Measurements from ENCODE around the gene ZNF385A.

ZNF385A gene

GRCh38 chr12:54397157-54397556 is 12.6 kb upstream of the ZNF385A start:
- Histone ChIP-seq H3K4me2 (ENCODE audit: insufficient read depth, low read length) (no peak overlapping the region), H2AFZ (ENCODE audit: low read depth, low read length) (no peak overlapping the region), H3K27me3 (ENCODE audit: insufficient read depth, low read length, poor library complexity) (no peaks in the 10 kb centered on the region), H3K9ac (ENCODE audit: low read depth, low read length) (no peak overlapping the region), H3K9me3 (ENCODE audit: insufficient read depth, low read length, severe bottlenecking) (no peaks in the 10 kb centered on the region), H3K36me3 (ENCODE audit: insufficient read depth, low read length) (peaks cover 77% of the 10 kb centered on the region), H3K27ac (ENCODE audit: low read length) (no peak overlapping the region), H3K79me2 (ENCODE audit: insufficient read depth, low read length) (no peaks in the 10 kb centered on the region), H3K4me3 (ENCODE audit: low read depth in 1 of 2, low read length in 2 of 2) (no peak overlapping the region), H3K4me1 (ENCODE audit: insufficient read depth, low read length) (no peaks in the 10 kb centered on the region), H4K20me1 (ENCODE audit: insufficient read depth, low read length) (0 out of 2 replicates have a peak, but pooled peaks cover 2% of the 10 kb centered on the region)
- no peak for TF ChIP-seq CTCF (IDR thresholded peaks at IDR 0.05; ENCODE audit: borderline replicate concordance, extremely low read depth, low read length, poor library complexity, severe bottlenecking)
- no peak for TF ChIP-seq EZH2 (IDR thresholded peaks at IDR 0.05; ENCODE audit: borderline replicate concordance, low read depth, low read length, severe bottlenecking)
- ATAC-seq (ENCODE audit: insufficient read depth, low read depth) = no peak
- DNase-seq = no peak

GRCh38 chr12:54395545-54395944 is 11.0 kb upstream of the ZNF385A start:
- H3K27me3 ChIP-seq (ENCODE audit: insufficient read depth, low read length, poor library complexity) = no peaks in the 10 kb centered on the region
- H3K4me2 ChIP-seq (ENCODE audit: insufficient read depth, low read length) = no peak overlapping the region
- TF ChIP-seq CTCF (IDR thresholded peaks at IDR 0.05; ENCODE audit: borderline replicate concordance, extremely low read depth, low read length, poor library complexity, severe bottlenecking) = no peak
- TF ChIP-seq EZH2 (IDR thresholded peaks at IDR 0.05; ENCODE audit: borderline replicate concordance, low read depth, low read length, severe bottlenecking) = no peak
- no peak overlapping the region for H3K9ac ChIP-seq (ENCODE audit: low read depth, low read length)
- H3K4me1 ChIP-seq (ENCODE audit: insufficient read depth, low read length) = no peaks in the 10 kb centered on the region
- H3K27ac ChIP-seq (ENCODE audit: low read length) = no peak overlapping the region
- H3K36me3 ChIP-seq (ENCODE audit: insufficient read depth, low read length) = peaks cover 61% of the 10 kb centered on the region
- H3K9me3 ChIP-seq (ENCODE audit: insufficient read depth, low read length, severe bottlenecking) = no peaks in the 10 kb centered on the region
- DNase-seq (no peak), ATAC-seq (ENCODE audit: insufficient read depth, low read depth) (no peak)
- no peak overlapping the region for H2AFZ ChIP-seq (ENCODE audit: low read depth, low read length)
- no peaks in the 10 kb centered on the region for H3K79me2 ChIP-seq (ENCODE audit: insufficient read depth, low read length)
- H3K4me3 ChIP-seq (ENCODE audit: low read depth in 1 of 2, low read length in 2 of 2) = no peak overlapping the region
- H4K20me1 ChIP-seq (ENCODE audit: insufficient read depth, low read length) = 0 out of 2 replicates have a peak, but pooled peaks cover 2% of the 10 kb centered on the region

GRCh38 chr12:54394986-54395385 is 10.5 kb upstream of the ZNF385A start:
- no peak overlapping the region for H3K27ac ChIP-seq (ENCODE audit: low read length)
- H3K36me3 ChIP-seq (ENCODE audit: insufficient read depth, low read length) = peaks cover 56% of the 10 kb centered on the region
- H2AFZ ChIP-seq (ENCODE audit: low read depth, low read length) = no peak overlapping the region
- no peaks in the 10 kb centered on the region for H3K79me2 ChIP-seq (ENCODE audit: insufficient read depth, low read length)
- no peaks in the 10 kb centered on the region for H3K9me3 ChIP-seq (ENCODE audit: insufficient read depth, low read length, severe bottlenecking)
- no peak for DNase-seq
- no peak overlapping the region for H3K4me2 ChIP-seq (ENCODE audit: insufficient read depth, low read length)
- H3K9ac ChIP-seq (ENCODE audit: low read depth, low read length) = no peak overlapping the region
- no peak overlapping the region for H3K4me3 ChIP-seq (ENCODE audit: low read depth in 1 of 2, low read length in 2 of 2)
- no peak for TF ChIP-seq CTCF (IDR thresholded peaks at IDR 0.05; ENCODE audit: borderline replicate concordance, extremely low read depth, low read length, poor library complexity, severe bottlenecking)
- no peak for TF ChIP-seq EZH2 (IDR thresholded peaks at IDR 0.05; ENCODE audit: borderline replicate concordance, low read depth, low read length, severe bottlenecking)
- H3K27me3 ChIP-seq (ENCODE audit: insufficient read depth, low read length, poor library complexity) = no peaks in the 10 kb centered on the region
- no peak for ATAC-seq (ENCODE audit: insufficient read depth, low read depth)
- 0 out of 2 replicates have a peak, but pooled peaks cover 2% of the 10 kb centered on the region for H4K20me1 ChIP-seq (ENCODE audit: insufficient read depth, low read length)
- H3K4me1 ChIP-seq (ENCODE audit: insufficient read depth, low read length) = no peaks in the 10 kb centered on the region

- TF ChIP-seq CTCF (IDR thresholded peaks at IDR 0.05; ENCODE audit: borderline replicate concordance, extremely low read depth, low read length, poor library complexity, severe bottlenecking) (peak; percentile 84), EZH2 (IDR thresholded peaks at IDR 0.05; ENCODE audit: borderline replicate concordance, low read depth, low read length, severe bottlenecking) (no peak)
- DNase-seq (peak; percentile 58), ATAC-seq (ENCODE audit: insufficient read depth, low read depth) (peak; percentile 65)
- no peaks in the 10 kb centered on the region for H3K79me2 ChIP-seq (ENCODE audit: insufficient read depth, low read length)
- H3K27me3 ChIP-seq (ENCODE audit: insufficient read depth, low read length, poor library complexity) = no peaks in the 10 kb centered on the region
- H4K20me1 ChIP-seq (ENCODE audit: insufficient read depth, low read length) = no peaks in the 10 kb centered on the region
- H3K4me2 ChIP-seq (ENCODE audit: insufficient read depth, low read length) = no peak overlapping the region
- no peak overlapping the region for H3K27ac ChIP-seq (ENCODE audit: low read length)
- H3K4me3 ChIP-seq (ENCODE audit: low read depth in 1 of 2, low read length in 2 of 2) = no peak overlapping the region
- peaks cover 49% of the 10 kb centered on the region for H3K36me3 ChIP-seq (ENCODE audit: insufficient read depth, low read length)
- H3K4me1 ChIP-seq (ENCODE audit: insufficient read depth, low read length) = no peaks in the 10 kb centered on the region
- H3K9ac ChIP-seq (ENCODE audit: low read depth, low read length) = no peak overlapping the region
- H2AFZ ChIP-seq (ENCODE audit: low read depth, low read length) = no peak overlapping the region
- H3K9me3 ChIP-seq (ENCODE audit: insufficient read depth, low read length, severe bottlenecking) = no peaks in the 10 kb centered on the region
Measured at GRCh38 chr12:54394281-54394719, 9.8 kb upstream of the ZNF385A start.

Measured in DND-41 (cell line).